HTERT RPE-1 (cell line): ENCODE data around the gene HTR5A.

Experiments
- in situ Hi-C: fragments of 300-500 bp; cut with MboI; formaldehyde crosslinking; loops from 4 replicates; pipeline ENCODE4 v1.14.3; 2020; ENCODE audit warnings: low sequenced_read_pairs

The HTR5A gene

DNA sequence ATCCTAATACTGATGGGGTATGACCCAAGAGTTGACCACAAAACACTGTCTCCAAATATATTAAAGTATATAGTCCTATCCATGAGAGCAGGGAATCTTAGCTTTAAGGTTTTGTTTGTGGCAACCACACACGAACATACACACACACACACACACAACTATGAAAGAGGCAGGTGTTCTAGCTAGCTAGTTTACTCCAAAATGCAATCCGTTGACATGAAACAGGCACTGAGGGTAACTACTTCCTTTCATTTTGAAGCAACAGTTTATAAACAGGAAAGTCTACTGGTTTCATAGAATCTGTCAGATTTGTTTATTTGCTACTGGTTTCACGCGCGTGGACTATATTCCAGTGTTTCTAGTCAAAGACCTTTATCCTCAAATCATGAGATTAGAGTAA is 14.8 kb downstream of the HTR5A start:
- in situ Hi-C loops = no loop called here

- in situ Hi-C loops = no loop called here
Measured at GRCh38 chr7:155090684-155091083, 20.6 kb downstream of the HTR5A start.

DNA sequence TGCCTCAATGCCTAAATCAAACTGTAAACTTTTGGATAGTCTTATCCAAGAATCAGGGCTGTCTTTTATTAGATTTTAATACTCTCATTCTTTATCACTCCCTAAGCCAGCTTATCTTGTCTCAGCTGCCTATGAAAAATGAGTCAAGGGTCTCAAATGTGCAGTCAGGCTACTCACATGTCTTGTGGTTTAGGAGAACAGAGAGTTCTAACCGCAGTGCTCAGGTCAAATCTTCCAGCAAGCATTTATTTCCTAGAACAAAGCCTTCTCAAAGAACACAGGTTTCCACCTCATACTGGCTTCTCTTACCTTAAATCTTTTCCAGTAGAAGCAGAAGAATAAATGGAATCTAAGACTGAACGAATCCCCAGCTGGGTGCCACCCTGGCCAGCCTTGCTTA is 23.5 kb downstream of the HTR5A start:
- in situ Hi-C loops = no loop called here

DNA sequence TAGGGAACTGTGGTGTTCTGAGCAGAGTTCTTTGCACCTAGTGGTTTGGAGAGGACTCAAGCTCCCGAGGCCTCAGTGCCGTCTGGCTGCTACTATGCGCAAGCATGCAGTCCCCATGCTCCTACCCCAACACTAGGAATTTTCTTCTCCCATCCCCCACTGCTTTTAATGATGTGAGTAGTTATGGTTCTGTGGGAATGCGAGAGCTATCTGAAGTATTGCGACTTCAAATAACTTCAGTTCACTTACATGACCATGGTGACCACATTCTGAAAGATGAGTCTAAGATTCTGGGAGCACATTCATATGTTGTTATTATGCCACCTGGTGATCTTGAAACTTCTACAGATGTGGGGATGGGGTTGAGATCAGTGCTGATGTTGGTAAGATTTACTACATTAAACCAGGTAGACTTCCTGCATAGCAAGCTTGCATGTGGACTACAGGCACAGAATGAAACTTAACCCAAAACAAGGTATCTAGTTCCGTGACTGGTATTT is 24.6 kb downstream of the HTR5A start:
- in situ Hi-C loops = no loop called here

DNA sequence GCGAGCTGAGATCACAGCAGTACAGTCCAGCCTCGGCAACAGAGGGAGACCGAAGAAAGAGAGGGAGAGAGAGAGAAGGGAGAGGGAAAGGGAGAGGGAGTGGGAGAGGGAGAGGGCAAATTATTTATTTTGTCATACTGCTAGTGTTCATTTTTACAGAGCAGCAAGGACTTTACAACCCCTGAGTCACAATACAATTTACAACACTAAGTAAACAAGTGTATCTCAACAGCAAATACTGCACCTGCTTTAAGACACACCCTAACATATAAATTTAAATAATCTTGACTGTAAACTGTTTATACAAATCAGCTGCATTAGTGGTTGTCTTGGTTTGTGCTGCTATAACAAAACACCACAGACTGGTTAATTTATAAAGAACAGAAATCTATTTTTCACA is 27.2 kb downstream of the HTR5A start:
- in situ Hi-C loops = no loop called here

- in situ Hi-C loops = no loop called here
Measured at GRCh38 chr7:155103839-155104238, 33.7 kb downstream of the HTR5A start.

GRCh38 chr7:155104913-155105312 is 34.8 kb downstream of the HTR5A start:
- in situ Hi-C loops = no loop called here

DNA sequence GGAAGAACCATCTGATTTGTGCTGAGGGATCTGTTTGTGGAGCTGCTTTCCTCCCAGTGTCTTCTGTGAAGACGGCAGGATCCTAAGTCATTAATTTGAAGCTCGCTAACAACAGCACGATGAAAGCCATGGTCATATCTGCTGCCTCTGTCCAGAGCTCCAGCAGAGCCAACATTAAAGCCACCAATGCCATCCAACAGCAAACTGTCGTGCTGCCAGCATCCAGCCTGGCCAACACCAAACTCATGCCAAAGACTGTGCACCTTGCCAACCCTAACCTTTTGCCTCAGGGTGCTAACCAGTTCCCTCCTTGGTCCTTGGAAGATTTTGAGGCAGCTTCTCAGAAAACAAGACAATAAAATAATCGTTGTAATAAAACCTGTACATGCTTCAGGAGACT is 36.2 kb downstream of the HTR5A start:
- in situ Hi-C loops = no loop called here

DNA sequence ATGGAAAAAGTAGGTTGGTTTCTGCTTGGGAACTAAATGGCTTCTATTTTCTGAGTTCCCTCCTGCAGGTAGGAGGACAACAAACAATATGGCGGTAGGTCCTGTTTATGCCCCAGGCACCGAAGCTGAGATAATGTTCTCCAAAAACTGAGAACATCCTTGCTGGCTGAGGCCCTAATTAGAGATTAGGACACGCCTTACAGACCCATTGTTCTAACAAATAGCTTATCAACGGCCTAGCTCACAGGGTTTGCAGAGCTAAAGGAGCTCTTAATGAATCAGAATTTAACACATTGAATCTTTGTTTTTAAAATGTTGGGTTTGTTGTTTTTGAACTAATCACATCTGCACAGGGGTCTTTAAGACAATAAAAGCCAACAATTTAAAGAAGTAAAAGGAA is 37.0 kb downstream of the HTR5A start:
- in situ Hi-C loops = no loop called here

GRCh38 chr7:155108144-155108901 is 38.2 kb downstream of the HTR5A start:
- in situ Hi-C loops = no loop called here

DNA sequence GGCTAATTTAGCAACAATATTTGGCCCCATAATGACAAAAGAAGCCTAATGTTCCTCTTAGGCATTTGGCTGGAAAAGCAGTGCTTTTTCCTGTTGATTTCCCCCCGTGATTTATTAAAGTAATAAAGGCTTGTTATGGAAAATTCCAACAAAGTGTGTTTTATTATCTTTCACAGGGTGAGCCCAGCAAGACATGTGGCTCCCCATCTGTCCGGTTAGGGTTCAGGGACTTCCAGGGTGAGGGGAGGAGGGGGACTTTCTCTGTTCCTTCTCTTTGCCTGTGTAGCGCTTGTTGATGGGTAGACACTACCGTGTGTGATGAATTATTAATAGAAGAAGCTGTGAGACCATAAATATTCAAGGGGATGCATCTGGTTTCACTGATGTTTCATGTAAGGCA is 39.0 kb downstream of the HTR5A start:
- in situ Hi-C loops = no loop called here

DNA sequence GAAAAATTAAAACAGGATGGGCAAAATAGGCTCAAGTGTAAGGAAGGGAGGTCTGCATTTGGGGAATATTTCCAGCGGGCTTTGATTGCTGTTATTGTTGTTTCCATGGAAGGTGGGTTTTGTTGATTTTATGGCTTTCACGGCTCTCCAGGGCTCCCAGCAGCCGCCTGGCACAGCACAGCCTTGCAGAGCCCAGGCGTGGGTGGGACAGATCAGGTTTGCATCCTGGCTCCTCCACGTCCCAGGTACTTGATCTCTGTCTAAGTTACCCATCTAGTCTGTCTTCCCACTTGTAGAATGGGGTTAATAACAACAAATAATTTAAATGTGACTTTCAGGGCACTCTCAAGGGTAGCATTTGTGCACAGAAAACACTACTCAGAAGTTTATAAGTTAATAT is 45.2 kb downstream of the HTR5A start:
- in situ Hi-C loops = no loop called here

GRCh38 chr7:155119801-155120382 is 49.8 kb downstream of the HTR5A start:
- in situ Hi-C loops = no loop called here

DNA sequence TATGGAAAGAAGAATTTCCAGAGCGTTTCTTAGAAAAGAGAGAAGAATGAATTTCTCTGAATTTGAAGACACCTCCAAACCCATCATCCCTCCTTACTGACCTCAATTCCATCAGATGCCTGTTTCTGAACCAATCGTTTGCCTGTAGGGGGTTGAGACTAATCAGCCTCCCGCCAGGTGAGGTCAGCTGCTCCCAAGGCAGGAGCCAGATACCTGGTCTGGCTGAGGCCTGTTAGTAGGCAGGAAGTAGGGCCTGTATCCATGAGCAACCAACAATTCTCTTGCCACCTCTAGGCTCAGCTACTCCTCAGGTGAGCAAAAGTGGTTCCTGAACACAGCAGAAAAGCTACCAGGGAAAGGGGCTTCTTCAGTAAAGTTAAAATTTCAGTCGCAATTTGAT is 50.3 kb downstream of the HTR5A start:
- in situ Hi-C loops = no loop called here

DNA sequence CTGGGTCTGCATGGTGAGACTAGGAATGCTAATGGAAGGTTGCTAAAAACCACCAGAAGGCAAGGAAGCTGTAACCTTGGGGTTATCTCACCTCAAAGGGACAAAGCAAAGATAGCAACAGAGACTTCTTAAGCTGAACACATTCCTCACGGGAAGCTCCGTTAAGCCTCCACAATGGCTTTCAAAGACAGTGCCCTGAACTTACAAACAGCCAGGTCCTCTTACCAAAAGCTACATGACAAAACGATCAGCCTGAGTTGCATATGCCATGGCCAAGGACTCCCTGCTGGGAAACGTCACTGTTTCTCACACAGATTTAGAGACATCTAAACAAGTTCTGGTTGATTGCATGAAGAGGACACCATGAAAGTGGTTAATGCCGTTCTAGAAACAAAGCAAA is 52.7 kb downstream of the HTR5A start:
- in situ Hi-C loops = no loop called here

DNA sequence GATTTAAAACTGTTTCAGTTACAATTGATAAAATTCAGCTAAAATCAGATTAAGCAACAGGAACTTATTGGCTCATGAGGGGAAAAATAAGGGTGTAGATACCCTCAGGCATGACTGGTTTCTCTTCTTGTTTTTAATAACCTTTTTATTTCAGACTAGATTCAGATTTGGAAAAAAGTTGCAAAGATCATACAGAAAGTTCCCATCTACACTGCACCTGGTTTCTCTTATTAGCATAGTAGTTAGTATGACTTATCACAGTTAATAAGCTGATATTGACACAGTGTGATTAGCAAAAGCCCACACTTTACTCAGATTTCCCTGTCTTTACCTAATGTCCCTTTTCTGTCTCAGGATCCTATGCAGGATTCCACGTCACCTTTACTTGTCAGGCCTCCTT is 53.3 kb downstream of the HTR5A start:
- in situ Hi-C loops = no loop called here

DNA sequence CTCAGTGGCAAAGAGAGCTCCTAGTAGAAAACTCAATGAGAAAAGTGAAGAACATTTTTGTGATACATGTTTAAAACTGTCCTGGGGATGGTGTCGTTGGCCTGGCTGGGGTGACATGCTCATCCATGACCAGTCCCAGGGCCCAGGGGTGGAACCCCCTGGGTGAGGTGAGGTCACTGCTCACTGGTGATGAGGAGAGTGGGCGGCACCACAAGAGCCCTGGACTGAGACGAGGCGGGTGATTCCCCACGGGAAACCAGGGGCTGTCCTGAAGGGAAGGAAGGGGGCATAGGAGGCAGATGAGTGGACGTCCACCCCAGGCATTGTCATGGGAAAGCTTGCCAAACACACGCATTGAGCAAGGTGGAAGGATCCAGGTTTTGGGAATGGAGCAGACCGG is 54.6 kb downstream of the HTR5A start:
- in situ Hi-C loops = no loop called here

GRCh38 chr7:155129186-155129585 is 59.1 kb downstream of the HTR5A start:
- in situ Hi-C loops = no loop called here

DNA sequence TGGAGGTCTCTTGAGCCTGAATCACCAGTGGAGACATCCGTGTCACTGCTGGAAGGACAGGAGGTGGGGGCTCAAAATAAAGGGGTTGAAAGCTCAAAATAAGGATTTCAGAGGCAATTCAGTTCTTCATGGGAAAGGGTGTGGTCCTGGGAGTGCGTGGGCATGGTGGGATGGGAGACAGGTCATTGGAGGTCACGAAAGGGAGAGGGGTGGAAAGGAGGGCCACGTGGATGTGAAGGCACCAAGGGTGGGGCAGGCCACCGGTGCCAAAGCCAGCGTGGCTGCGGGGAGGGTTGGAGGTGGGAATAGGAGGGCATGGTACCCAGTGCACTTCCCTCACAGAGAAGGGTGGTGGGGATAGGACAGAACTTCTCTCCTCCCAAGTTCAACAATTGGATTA is 59.7 kb downstream of the HTR5A start:
- in situ Hi-C loops = no loop called here

GRCh38 chr7:155130493-155130892 is 60.4 kb downstream of the HTR5A start:
- in situ Hi-C loops = no loop called here

GRCh38 chr7:155131090-155131489 is 61.0 kb downstream of the HTR5A start:
- in situ Hi-C loops = no loop called here

GRCh38 chr7:155132431-155132830 is 62.3 kb downstream of the HTR5A start:
- in situ Hi-C loops = no loop called here
